Measurements from ENCODE around the gene ANKRD40CL.

Gene ANKRD40CL

DNA sequence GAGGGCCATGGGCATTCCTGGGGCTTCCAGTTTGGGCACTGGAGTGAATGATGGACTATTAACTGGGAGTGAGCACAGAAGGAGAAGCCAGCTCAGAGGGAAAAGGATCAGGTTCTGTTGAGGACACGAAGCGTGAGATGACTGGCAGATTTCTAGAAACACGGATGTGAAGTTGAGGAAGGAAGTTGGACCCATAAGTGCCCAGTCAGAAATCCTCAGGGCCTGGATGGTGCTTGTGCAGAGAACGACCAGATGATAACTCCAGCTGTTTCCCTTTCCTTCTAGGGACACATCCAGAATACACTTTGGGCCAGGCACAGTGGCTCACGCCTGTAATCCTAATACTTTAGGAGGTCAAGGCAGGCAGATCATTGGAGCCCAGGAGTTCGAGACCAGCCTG lies 23.3 kb upstream of the ANKRD40CL start:
- in situ Hi-C loops (cut with MboI; ENCODE audit: low sequenced_read_pairs) = no loop called here

DNA sequence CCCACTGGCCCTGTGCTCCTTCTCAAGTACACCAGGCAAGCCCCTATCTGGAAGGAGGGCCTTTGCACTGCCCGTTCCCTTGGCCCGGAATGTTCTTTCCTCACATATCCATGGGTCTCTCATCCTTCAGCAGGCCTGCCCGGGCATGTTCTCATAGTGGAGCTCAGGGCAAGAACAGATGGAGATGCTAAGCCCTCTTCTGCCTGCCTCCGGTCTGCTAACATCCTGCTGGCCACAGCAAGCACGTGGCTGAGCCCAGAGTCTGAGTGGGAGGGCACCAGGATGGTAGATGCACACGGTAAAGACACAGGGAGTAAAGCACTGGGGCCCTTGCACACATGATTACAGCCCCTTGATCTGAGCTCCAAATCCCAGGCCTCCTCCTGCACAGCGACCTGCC lies 19.8 kb upstream of the ANKRD40CL start:
- in situ Hi-C loops (cut with MboI; ENCODE audit: low sequenced_read_pairs) = loop anchor here (10.0 kb wide), 1 partner anchor 168 kb away; no protein-coding TSS in a partner anchor

DNA sequence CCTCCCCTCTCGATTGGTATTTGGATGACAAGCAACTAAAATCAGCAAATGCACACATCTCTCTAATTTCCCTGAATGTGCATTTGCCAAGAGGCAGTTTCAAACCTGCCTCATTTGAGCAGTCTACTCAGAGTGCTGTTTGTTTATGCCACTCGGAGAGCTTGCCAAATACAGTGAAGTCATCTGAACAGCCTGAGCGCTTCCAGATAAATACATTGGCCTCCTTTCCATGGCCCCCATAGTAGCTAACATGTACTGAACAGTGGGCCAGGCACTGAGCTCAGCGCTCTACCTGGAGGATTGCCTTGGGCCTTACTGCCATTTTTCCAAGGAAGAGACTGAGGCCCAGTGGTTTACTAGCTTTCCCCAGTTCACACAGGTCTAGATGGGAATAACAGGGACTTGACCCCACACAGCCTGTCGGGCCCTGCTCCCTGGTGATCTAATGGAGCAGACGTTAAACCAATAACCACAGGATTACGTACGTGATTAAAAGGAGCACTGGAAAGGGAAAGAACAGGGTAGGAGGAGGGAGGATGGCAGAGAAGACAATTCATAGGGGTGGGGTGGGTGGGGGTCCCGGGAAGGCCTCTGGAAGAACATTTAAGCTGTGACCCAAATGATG lies 18.7 kb upstream of the ANKRD40CL start:
- in situ Hi-C loops (cut with MboI; ENCODE audit: low sequenced_read_pairs) = loop anchor here (10.0 kb wide), 1 partner anchor 169 kb away; no protein-coding TSS in a partner anchor

DNA sequence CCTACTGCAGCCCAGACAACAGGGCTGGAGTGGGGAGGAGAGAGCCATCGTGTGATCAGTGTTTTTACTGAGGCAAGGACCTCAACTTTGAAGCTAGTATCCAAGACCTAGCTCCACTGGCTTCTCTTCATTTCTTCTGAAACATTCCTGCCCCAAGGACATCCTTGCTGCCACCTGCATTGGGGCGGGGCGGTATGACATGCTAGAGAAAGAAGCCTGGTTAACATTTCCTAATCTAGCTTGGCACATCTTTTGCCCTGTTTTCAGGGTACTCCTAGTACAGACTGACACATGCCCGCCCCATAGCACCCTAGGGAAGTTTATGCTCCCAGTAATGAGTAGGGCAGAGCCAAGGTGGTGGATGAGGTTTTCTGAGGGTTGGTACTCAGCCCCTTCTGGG lies 17.8 kb upstream of the ANKRD40CL start:
- in situ Hi-C loops (cut with MboI; ENCODE audit: low sequenced_read_pairs) = loop anchor here (10.0 kb wide), 1 partner anchor 170 kb away; no protein-coding TSS in a partner anchor

DNA sequence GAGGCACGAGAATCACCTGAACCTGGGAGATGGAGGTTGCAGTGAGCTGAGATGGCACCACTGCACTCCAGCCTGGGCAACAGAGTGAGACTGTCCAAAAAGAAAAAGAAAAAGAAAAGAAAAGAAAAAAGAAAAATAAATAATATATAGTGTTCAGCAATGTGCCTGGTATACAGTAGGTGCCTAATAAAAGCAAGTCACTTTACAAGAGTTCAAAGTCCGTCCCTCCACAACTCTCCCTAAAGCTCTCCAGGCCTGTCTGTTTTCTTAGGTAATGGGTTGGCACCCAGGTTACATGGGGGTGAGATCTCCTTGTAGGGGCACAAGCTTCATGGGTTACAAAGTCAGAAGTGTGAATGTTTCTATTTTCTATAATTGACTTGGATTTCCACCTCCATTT lies 16.6 kb upstream of the ANKRD40CL start:
- in situ Hi-C loops (cut with MboI; ENCODE audit: low sequenced_read_pairs) = loop anchor here (5.0 to 10.0 kb wide), 2 partner anchors 58 to 171 kb away; no protein-coding TSS in a partner anchor

DNA sequence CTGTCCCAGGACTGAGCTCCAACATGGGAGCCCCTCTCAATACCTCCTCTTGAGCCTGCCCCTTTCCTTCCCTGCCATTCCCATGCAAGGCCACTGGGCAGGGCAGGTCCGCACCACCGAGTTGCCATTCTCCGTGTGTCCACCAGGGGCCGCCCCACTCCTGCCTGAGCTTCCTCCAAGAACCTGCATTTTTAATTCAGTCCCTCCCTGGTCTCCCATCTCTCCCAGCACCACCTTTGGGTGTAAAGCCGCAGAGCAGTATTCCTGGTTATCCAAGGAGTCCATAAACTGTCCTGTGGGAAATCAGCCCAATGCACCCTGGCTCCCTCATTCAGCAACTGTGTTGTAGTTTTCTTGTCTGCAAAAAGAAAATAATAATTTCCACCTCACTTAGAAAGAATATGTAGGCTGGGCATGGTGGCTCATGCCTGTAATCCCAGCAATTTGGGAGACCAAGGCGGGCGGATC lies 15.9 kb upstream of the ANKRD40CL start:
- in situ Hi-C loops (cut with MboI; ENCODE audit: low sequenced_read_pairs) = loop anchor here (5.0 to 10.0 kb wide), 2 partner anchors 59 to 172 kb away; no protein-coding TSS in a partner anchor

DNA sequence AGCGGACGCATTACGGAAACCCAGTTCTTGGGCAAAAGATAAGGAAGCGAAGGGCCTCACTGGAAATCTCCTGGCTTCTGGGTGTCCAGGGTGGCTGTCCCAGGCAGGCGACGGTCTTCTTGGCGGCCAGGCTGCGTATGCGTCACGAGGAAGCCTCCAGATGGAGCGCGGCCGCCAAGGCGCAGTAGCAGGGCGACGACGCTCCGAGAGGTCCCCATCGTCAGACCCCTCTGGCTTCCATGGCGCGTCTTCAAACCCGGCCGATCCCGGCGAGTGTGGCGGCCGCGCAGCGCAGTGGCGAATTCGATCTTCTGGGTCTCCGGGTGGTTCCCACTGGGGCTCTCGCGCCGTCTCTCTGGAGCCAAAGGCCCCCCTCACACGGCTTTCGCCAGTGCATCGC lies 13.8 kb upstream of the ANKRD40CL start:
- in situ Hi-C loops (cut with MboI; ENCODE audit: low sequenced_read_pairs) = loop anchor here (5.0 to 10.0 kb wide), 2 partner anchors 61 to 174 kb away; no protein-coding TSS in a partner anchor

DNA sequence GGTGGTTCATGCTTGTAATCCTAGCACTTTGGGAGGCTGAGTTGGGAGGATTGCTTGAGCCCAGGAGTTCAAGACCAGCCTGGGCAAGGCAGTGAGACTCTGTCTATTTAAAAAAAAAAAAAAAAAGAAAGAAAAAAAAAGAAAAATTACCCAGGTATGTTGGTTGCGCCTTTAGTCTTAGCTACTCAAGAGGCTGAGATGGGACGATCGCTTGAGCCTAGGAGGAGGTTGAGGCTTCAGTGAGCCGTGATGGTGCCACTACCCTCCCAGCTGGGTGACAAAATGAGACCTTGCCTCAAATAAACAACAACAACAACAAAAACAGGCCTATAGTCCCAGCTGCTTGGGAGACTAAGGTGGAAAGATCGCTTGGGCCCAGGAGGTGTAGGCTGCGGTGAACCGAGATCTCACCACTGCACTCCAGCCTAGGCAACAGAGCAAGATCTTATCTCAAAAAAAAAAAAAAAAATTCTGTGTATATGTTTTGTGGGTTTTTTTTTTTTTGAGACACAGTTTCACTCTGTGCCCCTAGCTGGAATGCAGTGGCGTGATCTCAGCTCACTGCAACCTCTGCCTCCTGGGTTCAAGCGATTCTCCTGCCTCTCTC lies 12.5 kb upstream of the ANKRD40CL start:
- in situ Hi-C loops (cut with MboI; ENCODE audit: low sequenced_read_pairs) = loop anchor here (5.0 to 10.0 kb wide), 2 partner anchors 62 to 175 kb away; no protein-coding TSS in a partner anchor

DNA sequence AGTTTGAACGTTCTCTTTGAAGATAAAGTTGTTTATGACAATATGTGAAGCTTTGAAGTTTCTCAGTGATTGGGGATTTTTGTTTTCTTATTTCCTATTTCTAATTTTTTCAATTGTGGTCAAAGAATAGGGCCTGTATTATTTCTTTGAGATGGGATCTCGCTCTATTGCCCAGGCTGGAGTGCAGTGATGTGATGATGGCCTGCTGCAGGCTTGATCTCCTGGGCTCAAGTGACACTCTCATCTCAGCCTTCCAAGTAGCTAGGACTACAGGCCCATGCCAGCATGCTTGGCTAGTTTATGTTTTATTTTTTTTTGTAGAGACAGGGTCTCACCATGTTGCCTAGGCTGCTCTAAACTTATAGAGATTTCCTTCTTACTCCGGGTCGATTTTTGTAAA lies 11.7 kb upstream of the ANKRD40CL start:
- in situ Hi-C loops (cut with MboI; ENCODE audit: low sequenced_read_pairs) = no loop called here

DNA sequence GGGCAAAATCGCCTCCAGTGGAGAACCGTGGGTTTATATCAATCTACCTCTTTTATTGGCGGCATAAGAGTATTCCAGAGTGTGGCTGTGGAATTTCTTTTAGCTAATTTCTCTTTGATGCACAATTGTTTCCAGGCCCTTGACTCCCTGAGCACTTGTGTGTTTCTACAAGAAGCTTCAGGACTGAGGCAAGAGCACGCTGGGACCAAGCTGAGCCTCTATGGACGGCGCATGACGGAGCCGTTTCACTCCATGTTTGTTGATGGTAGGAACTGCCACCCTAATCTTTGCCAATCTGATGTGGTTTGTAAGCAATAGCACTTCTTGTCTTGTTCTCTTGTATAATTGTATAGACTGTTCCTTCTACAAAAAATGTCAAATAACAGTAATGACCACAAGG lies 11.2 kb upstream of the ANKRD40CL start:
- in situ Hi-C loops (cut with MboI; ENCODE audit: low sequenced_read_pairs) = no loop called here

DNA sequence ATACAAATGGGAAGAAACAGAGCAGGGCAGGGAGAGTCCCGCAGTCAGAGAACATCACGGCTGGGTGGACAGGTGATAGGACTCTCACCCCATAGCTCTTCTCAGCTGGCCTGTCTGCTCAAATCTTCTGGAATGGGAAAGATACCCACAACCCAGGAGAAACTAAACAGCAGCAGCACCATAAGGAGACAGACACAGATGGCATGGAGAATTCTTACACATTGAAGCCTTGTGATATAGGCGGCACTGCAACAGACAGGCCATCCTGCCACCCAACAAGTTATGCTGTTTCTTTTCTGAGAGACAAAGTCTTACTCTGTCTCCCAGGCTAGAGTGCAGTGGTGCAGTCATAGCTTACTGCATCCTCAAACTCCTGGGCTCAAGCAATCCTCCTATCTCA lies 8.6 kb upstream of the ANKRD40CL start:
- in situ Hi-C loops (cut with MboI; ENCODE audit: low sequenced_read_pairs) = no loop called here

DNA sequence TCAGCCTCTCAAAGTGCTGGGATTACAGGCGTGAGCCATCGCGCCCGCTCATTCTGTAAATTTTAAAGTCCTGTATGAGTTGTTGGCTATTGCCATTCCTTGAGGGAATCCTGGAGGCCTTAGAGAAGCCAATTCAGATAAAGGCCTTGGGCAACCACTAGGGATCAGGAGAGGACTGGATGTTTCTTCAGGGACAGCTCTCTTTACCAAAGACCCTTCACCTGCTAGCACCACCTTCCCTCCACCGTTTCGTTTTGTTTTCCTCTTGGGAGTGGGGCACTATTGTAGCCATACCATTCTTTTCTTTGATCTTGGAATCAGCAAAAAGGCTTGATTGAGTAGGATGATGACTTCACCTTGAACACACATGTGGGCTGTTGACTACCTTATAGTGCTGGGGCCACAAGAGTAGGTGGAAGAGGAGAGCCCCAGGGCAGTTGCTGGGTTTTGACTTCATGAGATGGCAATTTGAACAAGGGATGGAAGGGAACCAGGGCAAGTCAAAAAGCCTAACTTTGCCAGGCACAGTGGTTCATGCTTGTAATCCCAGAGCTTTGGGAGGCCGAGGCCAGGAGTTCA lies 7.0 kb upstream of the ANKRD40CL start:
- in situ Hi-C loops (cut with MboI; ENCODE audit: low sequenced_read_pairs) = no loop called here

DNA sequence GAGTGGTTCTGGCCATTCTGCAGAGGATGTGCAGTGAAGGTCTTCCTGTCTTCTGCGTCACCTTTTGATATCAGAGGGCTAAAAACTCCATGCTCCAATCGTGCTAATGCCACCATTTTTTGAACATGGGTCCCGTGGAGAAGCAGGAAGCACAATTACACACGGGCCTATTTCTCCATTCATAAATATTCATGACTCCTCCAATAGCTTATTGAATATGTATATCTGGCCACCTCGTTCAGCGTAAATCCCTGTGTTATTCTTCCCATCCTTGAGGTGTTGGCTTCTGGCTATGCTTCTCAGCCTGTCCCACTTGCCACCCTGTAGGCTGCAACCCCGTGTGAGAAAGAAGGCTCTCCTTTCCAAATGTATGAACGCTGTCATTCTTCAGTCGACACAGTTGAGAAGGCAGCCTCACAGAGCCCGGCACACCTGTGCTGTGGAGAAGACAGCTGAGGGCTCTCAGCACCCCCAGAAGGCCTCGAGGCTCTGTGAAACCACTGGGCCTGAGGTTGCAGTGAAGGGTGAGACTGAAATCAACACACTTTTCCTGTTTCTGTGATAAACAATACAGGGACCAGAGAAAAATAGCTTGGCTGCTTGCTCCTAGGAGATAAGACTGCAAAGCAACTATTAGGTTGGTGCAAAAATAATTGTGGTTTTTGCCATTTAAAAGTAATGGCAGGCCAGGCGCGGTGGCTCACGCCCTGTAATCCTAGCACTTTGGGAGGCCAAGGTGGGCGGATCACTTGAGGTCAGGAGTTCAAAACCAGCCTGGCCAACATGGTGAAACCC lies 4.9 kb upstream of the ANKRD40CL start:
- in situ Hi-C loops (cut with MboI; ENCODE audit: low sequenced_read_pairs) = no loop called here

DNA sequence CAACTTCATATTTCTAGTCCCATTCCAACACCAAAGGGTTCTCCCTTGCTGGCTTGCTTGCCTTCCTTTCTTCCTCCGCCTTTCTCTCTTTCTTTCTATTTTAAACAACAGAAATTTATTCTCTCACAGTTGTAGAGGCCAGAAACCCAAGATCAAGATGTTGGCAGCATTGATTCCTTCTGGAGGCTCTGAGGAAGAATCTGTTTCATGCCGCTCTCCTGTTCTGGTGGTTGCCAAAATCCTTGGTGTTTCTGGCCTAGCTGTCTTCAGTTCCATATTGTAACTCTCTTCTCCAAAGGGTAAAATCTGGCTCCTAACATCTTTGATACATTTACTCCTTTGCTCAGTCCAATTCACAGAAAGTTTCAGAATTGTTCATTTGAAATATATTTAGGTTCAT lies 3.0 kb upstream of the ANKRD40CL start:
- in situ Hi-C loops (cut with MboI; ENCODE audit: low sequenced_read_pairs) = no loop called here

DNA sequence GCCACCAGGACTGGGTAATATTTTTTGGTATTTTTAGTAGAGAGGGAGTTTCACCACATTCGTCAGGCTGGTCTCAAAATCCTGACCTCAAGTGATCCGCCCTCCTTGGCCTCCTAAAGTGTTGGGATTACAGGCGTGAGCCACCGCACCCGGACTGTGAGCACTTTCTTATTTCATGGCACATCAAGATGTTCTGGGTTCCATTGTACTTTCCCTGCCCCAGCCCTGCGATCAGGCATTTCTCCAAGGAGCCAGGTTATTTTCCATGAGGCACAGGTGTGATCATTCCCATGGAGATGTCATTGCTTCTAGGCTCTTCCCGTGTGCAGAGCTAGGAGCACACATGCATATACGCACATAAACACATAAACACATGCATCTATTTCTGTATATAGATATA lies 2.6 kb upstream of the ANKRD40CL start:
- in situ Hi-C loops (cut with MboI; ENCODE audit: low sequenced_read_pairs) = no loop called here

DNA sequence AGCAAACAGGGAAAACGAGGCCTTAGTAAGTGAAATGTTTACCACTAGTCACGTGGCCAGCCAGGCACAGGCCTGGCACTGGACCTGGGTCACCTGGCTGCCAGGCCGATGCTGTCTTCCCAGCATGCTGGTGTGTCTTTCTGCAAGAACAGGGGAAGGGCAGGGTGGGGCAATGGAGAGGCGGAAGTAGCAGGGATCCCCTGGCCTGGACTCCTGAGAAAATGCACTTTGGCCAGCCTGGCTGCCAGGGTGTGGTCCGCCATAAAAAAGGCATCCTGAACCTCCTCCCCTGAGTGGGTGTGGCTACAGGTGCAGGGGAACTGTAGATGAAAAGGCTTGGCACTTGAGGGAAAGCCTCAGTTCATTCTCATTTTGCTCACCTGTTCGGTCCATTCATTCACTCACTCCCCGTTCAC lies 1.0 kb upstream of the ANKRD40CL start:
- in situ Hi-C loops (cut with MboI; ENCODE audit: low sequenced_read_pairs) = no loop called here

DNA sequence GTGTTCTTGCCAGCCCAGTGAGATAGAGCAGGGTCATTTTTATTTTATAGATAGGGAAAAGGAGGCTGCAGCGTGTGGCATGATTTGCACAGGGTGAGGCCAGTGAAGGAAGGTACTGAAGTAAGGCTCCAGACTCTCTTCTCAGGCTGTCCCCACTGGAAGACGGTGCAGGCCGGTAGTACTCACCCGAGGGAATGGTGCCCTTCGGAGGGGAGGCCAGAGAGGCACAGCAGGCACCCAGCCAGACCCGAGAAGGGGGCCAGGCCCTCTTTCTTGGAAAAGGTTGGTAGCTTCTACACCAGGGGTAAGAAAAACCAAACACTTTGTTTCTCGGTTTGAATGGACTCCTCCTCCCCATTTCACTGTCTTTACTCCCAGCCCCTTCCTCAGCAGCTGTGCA lies 288 bp downstream of the ANKRD40CL start:
- in situ Hi-C loops (cut with MboI; ENCODE audit: low sequenced_read_pairs) = no loop called here

DNA sequence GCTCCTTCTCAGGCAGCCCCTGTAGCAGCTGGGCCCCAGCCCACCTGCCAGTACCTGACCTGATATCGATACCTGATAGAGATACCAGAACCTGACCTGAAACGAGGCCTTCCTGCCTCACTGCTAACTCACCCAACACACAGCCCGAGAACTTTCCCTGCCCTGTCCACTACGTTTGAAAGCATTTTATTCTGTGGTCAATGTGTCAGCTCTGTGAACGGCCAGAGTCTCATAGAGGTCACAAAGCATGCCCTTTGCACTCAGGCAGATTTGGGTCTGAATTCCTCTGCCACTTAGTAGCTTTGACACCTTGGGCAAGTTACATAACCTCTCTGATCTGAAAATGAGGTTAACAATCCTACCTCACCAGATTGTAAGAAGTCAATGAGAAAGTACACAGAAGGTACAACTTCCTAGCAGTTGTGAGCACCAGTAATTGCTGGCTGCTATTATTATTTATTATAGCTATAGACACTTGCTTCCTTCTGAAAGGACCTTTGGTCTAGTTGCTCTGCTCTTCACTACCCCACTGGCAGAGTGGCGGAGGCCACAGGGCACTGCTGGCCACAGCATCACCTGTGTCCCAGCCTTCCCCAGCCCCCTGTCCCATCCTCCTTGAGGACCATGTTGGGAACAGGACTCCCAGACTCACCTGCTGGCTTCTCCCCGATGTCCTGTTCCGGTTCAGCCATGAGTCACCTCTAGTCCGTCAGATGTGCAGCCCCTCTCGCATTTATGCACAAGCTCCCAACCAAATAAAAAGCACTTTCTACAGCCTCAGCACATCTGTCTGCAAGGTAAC lies 895 bp downstream of the ANKRD40CL start:
- in situ Hi-C loops (cut with MboI; ENCODE audit: low sequenced_read_pairs) = no loop called here

DNA sequence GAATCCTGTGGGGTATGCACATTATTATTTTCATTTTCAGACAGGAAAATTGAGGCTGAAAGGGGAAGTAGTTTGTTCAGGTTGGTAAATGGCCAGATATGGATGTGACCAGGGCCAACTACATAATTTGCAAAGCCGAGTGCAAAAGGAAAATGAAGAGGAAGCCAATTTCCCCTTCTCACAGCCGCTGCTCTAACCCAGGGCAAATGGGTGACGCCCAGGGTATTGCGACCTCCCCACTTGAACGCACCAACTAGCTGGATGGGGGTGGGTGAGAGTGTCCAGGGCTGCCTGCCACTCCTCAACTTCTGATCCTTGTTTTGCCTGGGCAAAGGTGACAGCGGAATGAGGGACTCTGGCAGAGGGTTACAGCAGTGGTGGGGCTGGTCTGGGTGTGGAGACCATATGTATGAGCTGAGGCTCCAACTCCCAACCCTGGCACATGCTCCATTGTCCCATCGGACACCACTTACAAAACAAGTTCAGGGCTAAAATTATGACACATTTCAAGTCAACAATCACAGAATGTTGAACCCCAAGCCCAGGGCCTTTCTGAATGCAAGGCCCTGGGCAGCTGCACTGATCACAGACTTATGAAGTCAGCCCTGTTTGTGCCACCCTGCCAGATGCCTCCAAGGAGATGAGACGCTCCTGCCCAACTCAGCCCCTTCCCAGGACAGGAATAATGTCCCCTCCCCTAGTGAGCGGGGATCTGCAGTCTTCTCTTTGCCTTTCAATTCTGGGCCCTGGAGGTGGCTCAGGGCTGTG lies 1.7 kb downstream of the ANKRD40CL start:
- in situ Hi-C loops (cut with MboI; ENCODE audit: low sequenced_read_pairs) = no loop called here

DNA sequence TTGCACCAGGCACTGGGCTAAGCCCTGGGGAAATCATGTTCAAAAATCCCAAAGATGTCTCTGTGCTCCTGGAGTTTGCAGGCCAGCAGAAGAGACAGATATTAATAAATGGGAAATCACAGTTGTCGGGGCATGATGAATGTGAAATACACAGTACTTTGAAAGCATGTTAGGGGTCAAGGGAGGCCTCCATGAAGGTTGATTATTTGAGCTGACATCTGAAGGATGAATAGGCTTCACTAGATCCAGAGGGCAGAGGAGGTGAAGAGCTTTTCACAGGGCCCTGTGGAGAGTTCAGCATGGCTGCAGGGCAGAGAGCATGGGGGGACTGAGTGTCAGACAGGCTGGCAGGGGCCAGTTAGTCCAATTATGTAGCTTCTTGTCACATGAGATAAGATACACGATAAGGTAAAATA lies 2.6 kb downstream of the ANKRD40CL start:
- in situ Hi-C loops (cut with MboI; ENCODE audit: low sequenced_read_pairs) = no loop called here
